ENCODE results near the gene LONP2.

The LONP2 gene

GRCh38 chr16:48323783-48324775 lies 80.0 kb downstream of the LONP2 start:
- in situ Hi-C loops (cut with HindIII; ENCODE audit: low sequenced_read_pairs), result no loop called here
- no peak for DNase-seq (ENCODE audit: low read depth)
- no peak overlapping the region for H3K4me3 ChIP-seq (ENCODE audit: low read depth, low read length)
- TF ChIP-seq, protein P1, sequence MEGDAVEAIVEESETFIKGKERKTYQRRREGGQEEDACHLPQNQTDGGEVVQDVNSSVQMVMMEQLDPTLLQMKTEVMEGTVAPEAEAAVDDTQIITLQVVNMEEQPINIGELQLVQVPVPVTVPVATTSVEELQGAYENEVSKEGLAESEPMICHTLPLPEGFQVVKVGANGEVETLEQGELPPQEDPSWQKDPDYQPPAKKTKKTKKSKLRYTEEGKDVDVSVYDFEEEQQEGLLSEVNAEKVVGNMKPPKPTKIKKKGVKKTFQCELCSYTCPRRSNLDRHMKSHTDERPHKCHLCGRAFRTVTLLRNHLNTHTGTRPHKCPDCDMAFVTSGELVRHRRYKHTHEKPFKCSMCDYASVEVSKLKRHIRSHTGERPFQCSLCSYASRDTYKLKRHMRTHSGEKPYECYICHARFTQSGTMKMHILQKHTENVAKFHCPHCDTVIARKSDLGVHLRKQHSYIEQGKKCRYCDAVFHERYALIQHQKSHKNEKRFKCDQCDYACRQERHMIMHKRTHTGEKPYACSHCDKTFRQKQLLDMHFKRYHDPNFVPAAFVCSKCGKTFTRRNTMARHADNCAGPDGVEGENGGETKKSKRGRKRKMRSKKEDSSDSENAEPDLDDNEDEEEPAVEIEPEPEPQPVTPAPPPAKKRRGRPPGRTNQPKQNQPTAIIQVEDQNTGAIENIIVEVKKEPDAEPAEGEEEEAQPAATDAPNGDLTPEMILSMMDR (IDR thresholded peaks at IDR 0.05; ENCODE audit: low read depth, low read length, missing control alignments), result no peak

- TF ChIP-seq, protein P1 (IDR thresholded peaks at IDR 0.05; ENCODE audit: low read depth, low read length, missing control alignments), result no peak
- H3K4me3 ChIP-seq (ENCODE audit: low read depth, low read length), result no peak overlapping the region
- in situ Hi-C loops (cut with HindIII; ENCODE audit: low sequenced_read_pairs), result no loop called here
- DNase-seq (ENCODE audit: low read depth), result peak; percentile 9
Observed at GRCh38 chr16:48326915-48327314, 82.8 kb downstream of the LONP2 start.

DNA sequence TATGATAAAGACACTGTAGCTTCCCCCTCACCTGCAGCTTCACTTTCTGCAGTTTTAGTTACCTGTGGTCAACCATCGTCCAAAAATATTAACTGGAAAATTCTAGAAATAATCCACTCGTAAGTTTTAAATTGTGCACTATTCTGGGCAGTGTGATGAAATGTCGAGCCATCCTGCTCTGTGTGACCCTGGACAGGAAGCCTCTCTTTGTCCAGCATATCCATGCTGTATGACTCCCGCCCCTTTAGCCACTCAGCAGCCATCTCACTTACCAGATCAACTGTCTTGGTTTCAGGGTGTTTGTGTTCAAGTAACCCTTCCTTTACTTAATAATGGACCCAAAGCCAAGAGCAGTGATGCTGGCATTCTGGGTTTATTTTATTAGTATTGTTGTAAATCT lies 85.0 kb downstream of the LONP2 start:
- DNase-seq (ENCODE audit: low read depth), result no peak
- TF ChIP-seq, protein P1 (IDR thresholded peaks at IDR 0.05; ENCODE audit: low read depth, low read length, missing control alignments), result no peak
- H3K4me3 ChIP-seq (ENCODE audit: low read depth, low read length), result no peak overlapping the region
- in situ Hi-C loops (cut with HindIII; ENCODE audit: low sequenced_read_pairs), result no loop called here

GRCh38 chr16:48330189-48330840 lies 86.2 kb downstream of the LONP2 start:
- H3K4me3 ChIP-seq (ENCODE audit: low read depth, low read length), result no peak overlapping the region
- no peak for DNase-seq (ENCODE audit: low read depth)
- TF ChIP-seq, protein P1 (IDR thresholded peaks at IDR 0.05; ENCODE audit: low read depth, low read length, missing control alignments), result no peak
- in situ Hi-C loops (cut with HindIII; ENCODE audit: low sequenced_read_pairs), result no loop called here

- in situ Hi-C loops (cut with HindIII; ENCODE audit: low sequenced_read_pairs), result no loop called here
- no peak for DNase-seq (ENCODE audit: low read depth)
- no peak overlapping the region for H3K4me3 ChIP-seq (ENCODE audit: low read depth, low read length)
- TF ChIP-seq, protein P1 (IDR thresholded peaks at IDR 0.05; ENCODE audit: low read depth, low read length, missing control alignments), result no peak
Observed at GRCh38 chr16:48330841-48331192, 86.7 kb downstream of the LONP2 start.

DNA sequence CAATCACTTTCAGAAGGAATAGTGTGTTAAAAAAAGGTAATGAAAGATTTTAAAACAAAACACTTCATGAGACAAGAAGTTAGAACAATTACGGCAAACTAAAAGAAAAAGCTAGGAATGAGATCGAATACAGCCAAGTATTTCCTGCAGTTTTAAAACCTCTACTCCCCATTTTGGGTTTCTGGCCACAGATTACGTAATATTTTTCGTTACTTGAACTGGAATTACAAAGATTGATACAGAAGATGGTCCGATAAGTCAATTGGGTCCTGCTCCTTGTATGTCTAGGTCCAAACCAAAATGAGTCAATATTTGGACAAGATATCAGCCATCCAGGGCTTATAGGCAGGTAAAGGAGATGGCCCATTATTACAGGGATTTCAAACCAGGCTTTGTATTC lies 88.9 kb downstream of the LONP2 start:
- in situ Hi-C loops (cut with HindIII; ENCODE audit: low sequenced_read_pairs), result no loop called here
- H3K4me3 ChIP-seq (ENCODE audit: low read depth, low read length), result no peak overlapping the region
- DNase-seq (ENCODE audit: low read depth), result no peak
- TF ChIP-seq, protein P1 (IDR thresholded peaks at IDR 0.05; ENCODE audit: low read depth, low read length, missing control alignments), result no peak

Data from astrocyte of the cerebellum (primary cell).